Measurements from ENCODE around the gene GABBR1.
A peak's percentile ranks its signal among the peaks of the same experiment; 100 is the strongest.

The GABBR1 gene

DNA sequence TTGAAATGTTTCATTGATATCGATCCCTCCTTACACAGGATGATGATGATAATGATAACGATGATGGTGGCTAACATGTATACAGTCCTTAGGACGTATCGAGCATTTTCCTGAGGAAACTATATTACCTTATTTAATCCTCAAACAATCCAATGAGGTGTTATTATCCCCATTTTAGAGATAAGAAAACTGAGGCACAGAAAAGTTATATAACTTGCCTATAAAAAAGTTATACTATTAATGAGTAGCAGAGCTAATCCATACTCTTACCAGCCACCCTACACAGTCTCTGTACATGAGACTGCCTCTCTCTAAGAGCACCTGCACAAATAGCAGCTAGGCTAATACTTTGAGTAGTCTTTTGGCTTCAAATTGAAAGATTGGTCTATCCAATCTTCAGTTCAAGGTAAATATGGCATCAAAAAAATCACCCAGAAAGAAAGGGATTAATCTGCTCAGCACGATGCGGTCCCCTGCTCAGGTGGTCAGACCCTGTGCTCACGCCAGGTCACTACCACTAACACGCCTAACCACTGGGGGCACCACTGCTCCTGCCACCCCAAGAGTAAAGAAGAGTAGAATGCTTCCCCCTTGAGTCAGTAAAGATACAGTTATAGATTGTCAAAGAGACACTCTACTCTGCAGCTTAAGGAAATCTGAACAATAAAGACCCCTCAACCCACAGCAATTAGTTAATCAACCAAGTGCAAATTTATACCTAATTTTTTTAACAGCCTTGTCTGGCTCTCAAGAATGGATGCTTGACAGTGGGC lies 15.0 kb downstream of the GABBR1 start:
- no peak for FAIRE-seq

DNA sequence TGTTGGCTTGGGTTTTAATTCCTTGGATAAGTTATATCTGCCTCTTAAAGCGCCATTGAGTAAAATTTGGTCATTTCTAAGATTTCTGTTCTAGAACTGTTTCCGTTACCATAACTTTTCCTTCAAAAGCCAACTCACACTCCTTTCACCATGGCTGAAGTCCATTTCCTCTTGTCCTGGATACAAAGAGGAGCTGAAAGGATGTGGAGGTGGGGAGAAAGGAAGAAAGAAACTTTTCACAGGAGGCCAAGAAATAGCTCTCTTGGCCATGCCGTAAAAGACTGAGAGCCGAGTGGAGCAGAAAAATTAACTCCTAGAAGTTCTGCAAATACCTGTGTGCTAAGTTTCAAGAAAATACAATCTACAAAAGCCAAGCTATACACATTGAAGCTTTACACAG lies 21.6 kb downstream of the GABBR1 start:
- no peak for FAIRE-seq

DNA sequence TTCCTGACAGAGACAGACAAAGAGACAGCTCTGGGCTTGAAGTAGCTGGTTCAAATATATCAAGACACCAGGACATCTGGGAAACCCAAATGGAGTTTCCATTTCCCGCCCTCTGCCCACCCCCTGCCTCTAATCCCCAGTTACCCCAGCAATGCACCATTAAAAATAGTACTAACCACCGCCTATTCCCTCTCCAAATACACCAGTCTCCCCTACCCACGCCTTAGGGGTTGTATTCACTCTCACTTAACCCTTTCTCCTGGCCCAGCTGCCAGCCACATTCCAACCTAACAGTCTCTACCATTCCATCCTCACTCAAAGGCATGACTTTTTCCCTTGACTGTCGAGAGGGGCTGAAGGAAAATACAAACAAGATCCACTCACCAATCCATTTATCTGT lies 22.4 kb downstream of the GABBR1 start:
- no peak for FAIRE-seq

DNA sequence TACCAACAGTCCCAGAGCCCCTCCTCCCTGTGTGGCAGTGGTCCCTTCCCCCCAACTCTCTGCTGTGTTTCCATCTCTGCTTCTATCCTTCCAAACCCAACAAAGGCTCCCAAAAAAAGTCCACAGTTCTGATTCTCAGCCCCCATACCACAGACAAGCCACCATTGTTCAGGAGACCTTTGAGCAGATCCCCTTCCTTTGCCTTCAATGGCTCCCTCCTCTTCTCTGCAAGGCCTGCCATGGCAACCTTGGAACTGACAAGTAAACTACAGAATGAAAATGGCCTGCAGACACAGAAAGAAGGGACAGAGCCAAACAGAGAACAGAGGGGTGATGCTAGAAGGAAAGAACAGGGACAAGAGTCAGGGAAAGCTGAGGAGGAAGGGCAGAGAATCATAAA lies 24.9 kb downstream of the GABBR1 start:
- no peak for FAIRE-seq

DNA sequence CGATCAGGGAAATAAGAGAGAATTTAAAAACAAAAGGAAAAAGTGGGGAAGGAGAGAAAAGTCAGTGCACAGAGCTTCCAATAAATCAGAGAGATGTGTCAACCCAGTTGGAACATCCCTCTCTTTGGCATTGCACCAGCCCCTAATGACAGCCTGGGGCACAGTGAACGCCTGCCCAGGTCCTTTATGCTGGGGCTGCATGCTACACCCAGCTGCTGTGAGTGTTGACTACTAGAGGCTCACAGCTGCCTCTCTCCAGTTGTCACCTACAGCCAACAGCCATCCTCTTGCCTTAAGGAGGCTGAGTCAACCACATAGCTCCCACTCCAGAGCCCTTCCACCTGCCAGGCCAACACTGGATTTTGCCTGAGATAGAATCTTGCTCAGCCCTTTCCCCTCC lies 29.1 kb downstream of the GABBR1 start:
- no peak for FAIRE-seq

DNA sequence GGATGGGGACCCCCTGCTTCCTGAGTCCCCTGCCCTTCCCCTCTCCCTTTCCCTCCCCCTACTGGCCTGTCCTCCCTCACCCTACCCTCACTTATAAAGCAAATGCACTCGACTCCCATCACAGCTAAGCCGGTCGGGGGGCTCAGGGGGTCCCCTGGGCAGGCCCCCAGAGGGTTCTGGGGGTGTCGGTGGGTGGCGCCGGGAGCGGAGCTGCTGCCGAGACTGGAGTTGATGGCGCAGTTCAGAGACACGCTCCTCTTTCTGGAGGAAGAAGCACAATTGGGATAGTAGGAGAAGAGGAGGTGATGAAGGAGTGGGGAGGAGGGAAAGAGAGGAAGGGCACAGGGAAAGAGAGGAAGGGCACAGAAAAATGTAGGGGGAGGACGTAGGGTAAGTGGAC lies 29.5 kb downstream of the GABBR1 start:
- FAIRE-seq: no peak

DNA sequence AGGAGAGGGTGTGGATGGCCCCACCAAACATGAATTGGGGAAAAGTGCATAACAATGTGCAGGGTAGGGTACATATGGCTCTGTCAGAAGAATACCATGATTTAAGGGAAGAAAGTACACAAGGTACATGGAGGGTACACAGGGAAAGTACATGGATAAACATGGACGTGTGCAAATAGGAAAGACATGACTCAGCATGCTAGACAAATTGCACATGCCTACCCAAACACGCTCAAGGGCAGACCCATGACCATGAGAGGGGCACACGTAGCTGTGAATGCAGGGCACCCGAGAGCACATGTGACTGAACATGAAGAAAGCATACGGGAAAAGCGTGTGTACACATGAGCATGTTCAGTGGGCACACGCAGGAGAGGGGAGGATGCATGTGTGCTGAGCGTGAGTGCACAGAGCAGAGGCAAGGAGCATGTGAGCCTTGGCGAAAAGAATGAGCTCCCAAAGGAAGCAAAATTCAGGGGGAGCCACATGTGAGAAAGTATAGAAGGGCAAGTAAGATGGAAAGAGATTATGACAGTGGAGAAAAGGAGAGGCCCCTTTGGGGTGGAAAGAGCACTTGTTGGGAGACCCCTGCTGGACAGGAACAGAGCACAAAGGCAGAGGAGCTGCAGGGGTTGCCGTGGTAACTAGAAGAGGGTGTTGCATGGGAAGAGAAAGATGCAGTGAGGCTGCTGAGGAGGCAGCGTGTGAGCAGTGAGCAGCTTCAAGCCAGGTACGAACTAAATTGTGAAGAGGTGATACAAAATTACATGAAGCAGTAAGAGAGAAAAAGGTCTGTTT lies 30.2 kb downstream of the GABBR1 start:
- FAIRE-seq: no peak

DNA sequence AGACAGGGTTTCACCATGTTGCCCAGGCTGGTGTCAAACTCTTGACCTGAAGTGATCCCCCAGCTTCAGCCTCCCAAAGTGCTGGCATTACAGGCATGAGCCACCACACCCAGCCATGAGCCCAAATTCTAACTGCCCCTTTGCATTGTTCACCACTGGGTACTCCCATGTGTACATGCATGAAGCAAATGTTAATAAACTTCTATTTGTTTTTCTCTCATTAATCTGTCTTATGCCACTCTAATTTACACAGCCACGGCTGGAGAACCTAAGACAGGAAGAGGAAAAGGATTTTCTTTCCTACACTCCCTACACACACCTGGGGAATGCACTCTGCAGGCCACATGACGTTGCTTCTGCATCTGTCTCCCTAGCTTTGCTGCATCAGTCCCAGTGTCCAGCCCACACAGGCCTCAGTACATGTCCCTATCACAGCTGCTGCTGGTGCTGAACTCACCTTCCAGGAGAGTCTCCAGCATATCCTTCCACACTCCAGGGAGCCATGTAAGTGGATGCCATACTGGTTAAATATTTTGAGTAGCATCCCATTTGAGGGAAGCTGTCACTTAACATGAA lies 34.7 kb downstream of the GABBR1 start:
- no peak for FAIRE-seq

DNA sequence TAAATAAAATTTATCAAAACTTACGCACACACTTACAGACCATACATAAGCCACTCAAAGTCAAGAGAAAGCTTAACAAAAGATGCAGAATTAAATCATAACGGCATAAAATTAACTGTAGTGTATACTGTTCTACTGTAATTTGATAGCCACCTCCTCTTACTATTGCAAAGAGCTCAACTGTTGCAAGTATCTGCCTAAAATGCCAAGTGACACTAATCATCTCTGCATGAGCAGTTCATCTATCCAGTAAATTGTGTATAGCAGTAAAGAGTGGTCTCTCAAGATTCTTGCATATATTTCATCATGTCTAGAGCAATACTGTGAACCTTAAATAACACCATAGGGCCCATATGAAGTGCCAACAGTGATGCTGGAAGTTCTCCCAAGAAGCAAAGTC lies 35.8 kb downstream of the GABBR1 start:
- FAIRE-seq: no peak

DNA sequence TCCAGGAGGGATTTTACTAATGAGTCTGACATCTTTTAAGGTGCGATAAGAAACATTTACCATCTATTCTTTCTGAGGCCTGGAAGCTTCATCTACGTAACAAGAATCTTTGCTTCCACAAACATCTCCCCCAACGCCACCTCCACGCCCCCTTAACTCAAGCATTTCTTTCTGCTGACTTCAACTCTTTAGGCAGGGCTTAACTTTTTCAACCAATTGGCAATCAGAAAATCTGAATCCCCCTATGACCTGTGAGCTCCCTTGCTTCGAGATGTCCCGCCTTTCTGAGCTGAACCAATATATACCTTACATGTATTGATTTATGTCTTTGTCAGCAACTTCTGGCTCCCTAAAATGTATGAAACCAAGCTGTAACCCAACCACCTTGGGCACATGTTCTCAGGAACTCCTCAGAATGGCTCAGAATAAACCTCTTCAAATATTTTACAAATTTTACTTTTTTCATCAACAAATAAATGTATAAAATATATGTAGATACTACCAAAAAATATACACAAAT lies 36.5 kb downstream of the GABBR1 start:
- FAIRE-seq: no peak

DNA sequence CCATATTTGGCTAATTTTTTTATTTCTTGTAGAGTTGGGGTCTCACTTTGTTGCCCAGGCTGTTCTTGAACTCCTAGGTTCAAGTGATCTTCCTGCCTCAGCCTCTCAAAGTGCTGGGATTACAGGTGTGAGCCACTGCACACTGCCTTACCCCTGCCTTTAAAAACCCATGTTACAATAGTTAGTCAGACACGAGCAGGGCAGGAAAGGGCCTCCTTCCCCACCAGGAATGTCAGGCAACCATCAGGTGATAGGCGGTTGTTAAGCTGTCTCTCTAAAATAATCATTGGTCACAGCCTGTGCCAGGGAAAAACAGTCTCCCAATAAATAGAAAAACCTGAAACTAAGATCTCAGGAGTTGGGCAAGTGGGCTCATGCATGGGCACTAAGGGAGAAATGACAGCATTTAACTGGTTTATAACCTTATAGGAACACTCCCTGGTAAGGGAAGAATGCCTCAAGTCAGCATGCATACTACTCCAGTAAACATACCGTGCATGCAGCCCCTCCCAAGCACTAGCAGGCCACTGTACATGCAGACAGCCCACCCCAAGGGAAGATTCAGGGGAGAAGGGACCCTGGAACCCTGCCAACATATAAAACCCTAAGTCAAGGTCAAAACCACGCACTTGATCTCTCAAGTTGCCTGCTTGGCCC lies 39.7 kb downstream of the GABBR1 start:
- no peak for FAIRE-seq

DNA sequence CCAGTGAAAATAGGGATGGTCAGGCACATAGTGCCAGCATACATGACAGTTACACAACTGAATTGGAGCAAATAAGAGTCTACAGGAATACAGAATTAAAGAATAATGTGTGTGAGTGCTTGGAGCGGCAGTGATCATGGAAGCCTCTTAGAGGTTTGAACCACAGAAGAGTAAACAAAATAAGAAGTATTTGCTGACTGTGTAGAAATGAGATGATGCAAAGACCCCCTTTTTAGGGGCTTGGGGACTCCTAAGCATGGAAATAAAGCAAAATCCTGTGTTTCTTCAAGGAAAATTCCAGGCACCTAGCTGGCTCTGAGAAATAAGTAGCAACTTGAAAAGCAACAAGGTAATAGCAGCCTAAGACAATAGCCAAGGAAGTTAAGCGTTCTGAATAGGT lies 41.3 kb downstream of the GABBR1 start:
- FAIRE-seq: no peak

DNA sequence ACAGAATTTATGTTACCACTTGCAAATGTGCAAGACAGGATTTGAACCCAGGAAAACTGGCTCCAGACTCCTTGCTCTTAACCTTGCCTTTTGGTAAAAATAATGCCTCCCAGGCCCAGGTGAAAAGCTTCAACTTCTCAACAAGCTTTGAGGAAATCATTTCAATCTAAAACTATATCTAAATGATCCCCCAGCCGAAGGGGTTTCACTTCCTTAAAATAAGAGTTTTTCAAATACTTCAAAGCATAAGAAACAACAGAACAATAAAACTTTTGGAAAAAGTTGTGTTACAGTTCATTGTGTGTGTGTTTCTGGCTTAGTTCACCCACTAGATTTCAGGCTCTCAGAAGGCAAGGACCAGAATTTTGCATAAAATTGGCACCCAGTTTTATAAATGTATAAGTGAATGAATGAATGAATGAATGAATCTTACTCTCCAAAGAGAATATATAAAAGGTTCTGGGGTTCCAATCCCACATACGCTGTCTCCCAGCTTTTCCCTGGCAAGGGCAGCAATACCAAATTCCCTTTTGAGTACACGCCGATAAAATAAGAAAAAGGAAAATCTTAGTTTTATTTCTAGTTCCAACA lies 42.7 kb downstream of the GABBR1 start:
- FAIRE-seq: no peak

DNA sequence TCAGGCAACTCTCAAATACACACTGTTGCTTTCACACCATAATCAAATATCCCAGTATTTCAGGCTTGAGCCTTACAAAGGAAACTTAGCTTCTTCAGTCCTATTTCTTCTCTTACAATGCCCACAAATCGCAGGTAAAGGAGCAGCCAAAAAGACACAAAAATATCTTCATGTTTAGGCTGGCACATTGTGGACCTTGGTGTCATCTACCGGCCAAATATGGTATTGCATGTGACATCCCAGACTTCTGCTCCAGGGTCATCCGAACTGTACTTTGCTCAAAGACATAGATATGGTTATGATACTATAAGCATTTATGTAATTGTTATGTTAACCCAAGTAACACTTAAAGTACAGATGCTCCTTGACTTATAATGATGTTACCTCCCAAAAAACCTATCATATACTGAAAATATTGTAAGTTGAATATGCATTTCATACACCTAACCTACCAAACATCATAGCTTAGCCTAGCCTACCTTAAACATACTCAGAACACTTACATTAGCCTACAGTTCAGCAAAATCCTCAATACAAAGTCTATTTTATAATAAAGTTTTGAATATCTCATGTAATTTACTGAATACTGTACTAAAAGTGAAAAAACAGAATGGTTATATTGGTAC lies 43.4 kb downstream of the GABBR1 start:
- FAIRE-seq: peak; percentile 98

DNA sequence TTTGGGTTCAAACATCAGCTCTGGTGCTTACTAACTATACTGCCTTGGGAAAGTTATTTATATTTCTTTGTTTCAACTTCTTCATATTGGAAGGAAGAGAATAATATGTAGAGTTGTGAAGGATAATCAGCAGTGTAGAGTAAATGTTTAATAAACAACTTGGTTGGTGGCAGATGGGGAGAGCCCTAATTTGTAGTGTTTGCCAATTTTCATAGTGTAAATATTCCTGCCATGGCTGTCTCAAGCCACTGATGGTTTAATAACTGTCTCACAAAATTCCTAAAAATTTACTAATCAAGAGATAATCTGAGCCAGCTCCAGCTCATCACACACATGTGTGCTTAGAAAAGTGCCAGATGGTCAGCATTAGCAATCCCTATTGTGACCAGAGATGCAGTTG lies 48.2 kb downstream of the GABBR1 start, which contains the start of gene OR2H2:
TSS of gene OR2H2 (plus strand) at position 301 of the 400 bp plus-strand sequence. CDS start 2,824 bp downstream, outside the sequence.
- no peak for FAIRE-seq

DNA sequence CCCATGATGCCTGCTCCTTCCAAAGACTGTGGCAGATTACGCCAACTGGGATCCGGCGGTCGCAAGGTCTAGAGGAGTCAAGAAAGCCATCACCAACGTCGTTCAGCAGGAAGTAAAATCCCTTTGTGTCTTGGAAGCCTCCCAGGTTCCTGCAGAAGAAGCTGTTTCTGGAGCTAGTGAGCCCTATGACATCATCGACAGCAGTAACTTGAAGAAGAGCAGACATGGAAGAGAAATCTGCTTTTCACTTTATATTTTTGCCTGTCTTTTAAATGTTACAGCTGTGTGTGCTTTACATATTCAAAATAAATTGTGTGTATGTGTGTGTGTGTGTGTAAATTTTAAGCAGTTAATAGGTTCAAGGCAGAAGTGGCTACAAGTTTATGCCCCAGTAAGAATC lies 55.4 kb downstream of the GABBR1 start:
- FAIRE-seq: no peak

DNA sequence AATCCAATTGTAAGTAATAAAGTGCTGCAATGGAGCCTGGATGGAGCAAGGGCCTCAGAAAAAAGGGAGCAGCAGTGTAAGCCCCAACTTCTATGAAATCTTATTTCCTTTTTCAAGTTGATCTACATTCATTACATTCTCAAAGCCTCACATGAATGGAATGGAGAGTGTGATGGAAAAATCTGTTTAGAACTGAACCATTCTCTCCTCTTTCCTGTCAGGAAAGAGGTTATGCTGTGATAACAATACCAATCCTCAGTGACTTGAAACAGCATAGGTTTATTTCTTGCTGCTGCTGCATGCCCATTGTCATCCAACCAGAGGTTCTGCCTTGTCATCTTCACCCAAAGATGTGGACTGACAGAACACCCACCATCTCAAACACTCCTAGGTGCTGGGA lies 56.9 kb downstream of the GABBR1 start:
- FAIRE-seq: no peak

DNA sequence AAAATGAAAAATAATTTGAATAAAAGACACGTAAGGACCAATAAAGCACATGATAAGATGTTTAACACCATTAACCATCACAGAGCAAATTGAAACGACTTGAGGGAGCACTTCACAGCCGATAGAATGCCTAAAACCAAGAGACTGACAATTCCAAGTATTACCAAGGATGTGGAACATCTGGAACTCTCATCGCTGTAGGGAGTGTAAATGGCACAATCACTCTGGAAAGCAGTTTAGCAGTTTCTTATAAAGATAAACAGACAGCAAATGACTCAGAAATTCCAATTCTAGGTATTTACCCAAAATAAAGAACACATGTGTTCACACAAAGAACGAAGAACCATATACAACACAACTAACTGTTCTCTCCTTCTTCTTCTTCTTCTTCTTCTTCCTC lies 65.0 kb downstream of the GABBR1 start:
- FAIRE-seq: no peak

DNA sequence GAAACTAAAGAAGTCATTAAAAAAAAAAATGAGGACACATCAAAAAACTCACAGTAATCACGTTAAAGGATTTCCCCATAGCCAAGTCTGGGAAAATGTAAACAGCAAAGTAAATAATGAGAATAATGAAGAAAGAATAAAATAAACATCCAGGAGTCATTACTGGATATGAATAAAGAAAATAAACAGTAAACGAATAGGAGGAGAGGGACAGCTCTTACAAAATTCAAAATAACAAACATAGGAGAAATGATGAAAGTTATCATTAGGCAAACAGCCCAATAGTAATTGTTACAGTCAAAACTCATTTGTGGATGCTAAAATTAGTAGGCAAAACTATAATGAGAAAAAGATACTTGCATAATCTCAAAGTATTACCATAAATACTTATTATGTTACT lies 65.4 kb downstream of the GABBR1 start:
- no peak for FAIRE-seq

DNA sequence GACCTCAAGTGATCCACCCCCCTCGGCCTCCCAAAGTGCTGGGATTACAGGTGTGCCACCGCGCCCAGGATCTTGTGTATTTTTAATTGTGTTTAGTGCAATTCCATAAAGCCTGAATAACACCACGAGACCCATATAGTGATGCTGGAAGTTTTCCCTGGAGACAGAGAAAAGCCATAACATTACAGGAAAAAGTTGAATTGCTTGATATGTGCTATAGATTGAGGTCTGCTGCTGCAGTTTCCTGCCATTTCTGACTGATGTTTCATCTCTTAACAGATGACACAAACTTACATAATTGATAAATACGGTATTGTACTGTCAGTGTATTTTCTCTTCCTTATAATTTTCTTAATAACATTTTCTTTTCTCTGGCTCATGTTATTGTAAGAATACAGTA lies 66.1 kb downstream of the GABBR1 start:
- FAIRE-seq: no peak

DNA sequence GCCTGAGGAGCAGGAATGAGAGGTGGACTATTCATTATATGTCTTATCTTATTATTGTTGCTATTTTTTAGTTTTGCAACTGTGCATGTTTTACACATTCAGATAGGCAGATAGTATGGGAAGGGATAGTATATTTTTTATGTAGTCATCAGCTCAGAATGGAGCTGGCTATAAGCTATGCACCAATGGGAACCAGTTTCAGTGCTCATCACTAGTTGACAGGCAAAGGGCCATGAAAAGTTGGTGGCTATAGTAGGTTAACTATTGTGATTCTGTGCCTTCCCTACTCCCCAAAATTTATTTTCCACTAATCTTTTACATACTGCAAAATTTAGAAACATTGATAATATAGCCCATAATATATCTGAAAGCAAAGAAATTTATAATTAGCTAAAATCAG lies 68.1 kb downstream of the GABBR1 start:
- FAIRE-seq: no peak

DNA sequence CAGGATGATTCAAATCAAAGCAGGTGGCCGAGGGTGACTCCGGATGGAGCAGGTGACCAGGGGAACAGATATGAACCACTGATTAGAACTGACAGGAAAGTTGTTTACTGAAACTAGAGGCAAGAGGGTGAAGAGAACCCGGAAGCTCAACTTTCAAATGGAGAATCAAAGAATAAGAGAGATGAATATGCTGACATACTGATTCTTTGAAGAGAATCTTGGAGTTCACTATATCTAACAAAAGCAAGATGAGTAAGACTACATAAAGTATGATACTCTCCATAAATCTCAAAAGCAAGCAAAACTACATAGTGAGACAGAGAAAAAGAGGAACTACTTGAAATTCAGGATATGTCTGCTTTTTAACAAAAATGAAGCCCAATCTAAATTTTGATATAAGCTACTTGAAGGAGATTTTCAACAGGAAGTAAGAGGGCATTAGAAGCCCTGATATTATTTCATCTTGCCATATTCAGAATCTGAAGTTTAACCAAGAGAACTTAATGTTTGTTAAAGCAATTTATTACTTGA lies 69.5 kb downstream of the GABBR1 start:
- FAIRE-seq: no peak
